AG10803 (cell line): ENCODE results near the gene MATN4.
A peak's percentile ranks its signal among the peaks of the same experiment; 100 is the strongest.

Experiments
- DNase-seq: peaks from one replicate; pipeline ENCODE4 v3.0.0; 2010; ENCODE audit warnings: low read depth
- H3K4me3 ChIP-seq: 2 replicates; pipeline ENCODE4 v1.5.1; 2011; ENCODE audit warnings: mild to moderate bottlenecking, low read length, control low read depth
- CTCF ChIP-seq: conservative IDR thresholded peaks from 2 replicates; pipeline ENCODE4 v1.5.1; 2011; ENCODE audit warnings: mild to moderate bottlenecking, low read length, control low read depth, inconsistent platforms

Gene MATN4

GRCh38 chr20:45257711-45258110 is 50.4 kb downstream of the MATN4 start:
- DNase-seq: no peak
- H3K4me3 ChIP-seq: no peak overlapping the region
- TF ChIP-seq CTCF: no peak

GRCh38 chr20:45257161-45257560 is 50.9 kb downstream of the MATN4 start:
- no peak for TF ChIP-seq CTCF
- H3K4me3 ChIP-seq: no peak overlapping the region
- DNase-seq: no peak

DNA sequence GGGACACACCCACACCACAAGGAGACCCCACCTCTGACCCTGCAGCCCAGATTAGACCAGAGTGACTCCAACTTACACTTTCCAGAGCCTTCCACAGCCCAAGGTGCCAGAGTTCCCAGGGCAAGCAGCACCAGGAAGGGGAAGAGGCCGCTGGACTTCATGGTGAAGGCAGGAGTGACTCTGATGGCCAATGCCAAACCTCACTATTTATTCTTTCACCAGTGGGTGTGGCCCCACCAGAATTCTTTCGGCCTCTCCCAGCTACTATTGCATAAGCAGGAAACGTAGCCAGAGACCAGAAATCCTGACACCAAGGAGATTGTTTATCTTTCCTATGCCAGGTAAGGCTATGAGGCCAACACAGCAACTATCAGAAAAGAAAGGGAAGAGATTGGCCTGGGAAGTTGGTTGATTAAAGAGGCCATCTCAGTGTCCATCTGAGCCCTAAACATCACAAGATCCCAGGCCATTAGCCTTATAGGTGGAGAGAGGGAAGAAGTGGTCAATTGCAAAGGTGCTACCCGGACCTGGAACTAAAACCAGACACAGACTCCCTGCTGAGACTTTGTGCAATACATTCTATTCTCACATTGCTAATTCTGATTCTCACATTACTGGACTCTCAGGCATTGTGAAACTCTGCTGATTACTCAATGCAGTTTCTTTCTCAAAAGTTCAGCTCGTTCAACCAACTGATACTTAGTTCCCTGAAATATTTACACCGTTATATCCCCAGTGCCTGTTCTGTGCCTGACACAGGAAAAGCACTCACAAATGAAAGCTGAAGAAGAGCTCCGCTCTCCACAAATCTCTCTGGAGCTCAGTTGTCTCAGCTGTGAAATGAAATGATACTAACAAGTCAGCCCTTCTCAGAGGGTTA is 53.5 kb downstream of the MATN4 start, which contains the start of gene SLPI:
SLPI (minus strand) TSS at position 182 of the 880 bp plus-strand sequence; CDS start at position 161, 21 bp downstream.
- no peak within 1 kb of the TSS for H3K4me3 ChIP-seq
- TF ChIP-seq CTCF: no peak
- peak; percentile 55 for DNase-seq

DNA sequence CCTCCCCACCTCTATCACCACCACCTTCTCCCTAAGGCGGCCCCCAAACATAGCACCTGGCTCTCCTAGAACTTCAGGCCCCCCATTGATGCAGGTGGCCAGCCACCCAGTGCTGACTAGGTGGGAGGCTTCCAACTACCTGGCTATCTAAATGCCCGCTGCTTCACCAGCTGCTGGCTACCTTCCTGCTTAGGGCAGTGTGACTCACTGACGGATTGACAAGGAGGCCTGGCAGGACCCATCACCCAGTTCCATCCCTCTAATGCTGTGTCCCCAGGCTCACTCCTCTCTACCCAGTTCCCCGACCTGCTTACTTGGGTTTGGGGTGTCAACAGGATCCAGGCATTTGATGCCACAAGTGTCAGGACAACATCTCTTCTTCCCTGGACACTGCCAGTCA is 54.8 kb downstream of the MATN4 start:
- DNase-seq: no peak
- TF ChIP-seq CTCF: no peak
- H3K4me3 ChIP-seq: no peak overlapping the region

DNA sequence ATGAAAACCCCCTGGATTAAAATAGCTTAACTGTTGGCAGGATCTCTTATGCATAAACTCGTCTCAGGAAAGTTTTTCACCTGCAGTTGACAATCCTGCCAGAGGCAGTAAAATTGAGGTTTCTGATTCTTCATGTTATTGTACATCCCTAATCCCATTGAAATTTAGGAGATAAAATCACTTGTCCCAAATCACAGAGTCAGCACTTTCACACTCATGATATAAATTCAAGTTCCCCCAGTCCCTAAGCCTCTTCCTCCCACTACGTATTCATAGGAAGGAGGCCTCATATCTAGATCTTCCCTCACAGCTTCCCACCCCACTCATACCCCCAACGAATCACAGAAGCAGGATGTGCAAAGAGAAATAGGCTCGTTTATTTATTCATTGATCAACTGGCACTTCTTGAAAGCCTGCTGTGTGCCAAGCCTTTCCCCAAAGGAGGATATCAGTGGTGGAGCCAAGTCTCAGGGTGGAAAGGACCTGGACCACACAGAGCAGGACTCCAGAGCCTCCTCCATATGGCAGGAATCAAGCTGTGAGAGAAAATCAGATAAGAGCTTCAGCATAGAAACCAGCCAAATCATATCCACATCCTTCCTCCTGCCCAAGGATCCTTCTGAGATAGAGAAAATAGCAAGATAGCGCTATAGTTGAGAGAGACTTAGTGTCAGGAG is 56.1 kb downstream of the MATN4 start:
- no peak overlapping the region for H3K4me3 ChIP-seq
- TF ChIP-seq CTCF: no peak
- no peak for DNase-seq

DNA sequence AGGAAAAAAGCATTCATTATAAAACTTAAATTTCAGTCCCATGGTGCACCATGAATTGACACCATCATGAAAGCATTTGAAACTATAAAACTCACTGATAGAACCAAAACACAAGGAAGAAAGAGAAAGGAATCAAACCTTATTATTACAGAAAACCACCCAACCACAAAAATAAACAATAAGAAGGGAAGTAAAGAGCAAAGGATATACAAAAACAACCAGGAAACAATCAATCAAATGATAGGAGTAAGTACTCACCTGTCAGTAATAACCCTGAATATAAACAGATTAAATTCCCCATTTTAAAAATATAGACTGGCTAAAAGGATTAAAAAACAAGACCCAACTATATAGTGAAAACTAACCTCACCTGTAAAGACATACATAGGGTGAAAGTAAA is 59.5 kb downstream of the MATN4 start:
- no peak for TF ChIP-seq CTCF
- H3K4me3 ChIP-seq: no peak overlapping the region
- no peak for DNase-seq
